H1 (cell line): ENCODE data around the gene NAT10.

Experiments used
- CHD1 ChIP-seq: IDR thresholded peaks from 2 replicates; pipeline ENCODE4 v1.6.1; 2012; ENCODE audit warnings: low read depth, low read length, improper control_type of control experiment
- CTCF ChIP-seq, 3 experiments: IDR thresholded peaks; 1 replicate in 2 of 3; 2 replicates in 1 of 3; pipeline versions ENCODE4 v1.5.1 to v1.6.1; 2011; ENCODE audit warnings: low read length in 3 of 3, mild to moderate bottlenecking in 3 of 3, inconsistent platforms in 2 of 3, low read depth in 1 of 3, moderate library complexity in 1 of 3; ENCODE audit not compliant: insufficient read depth in 1 of 3; ENCODE audit errors: control extremely low read depth in 1 of 3
- JUND ChIP-seq: IDR thresholded peaks from 2 replicates; pipeline ENCODE4 v1.6.1; 2011; ENCODE audit warnings: mild to moderate bottlenecking, improper control_type of control experiment, low read length
- POLR2A ChIP-seq, 2 experiments: IDR thresholded peaks; 1 replicate in 1 of 2; 2 replicates in 1 of 2; pipeline ENCODE4 v1.6.1; 2011; ENCODE audit warnings: low read depth in 2 of 2, low read length in 2 of 2, mild to moderate bottlenecking in 2 of 2; ENCODE audit errors: control extremely low read depth in 1 of 2

GRCh38 chr11:34169686-34170085 is 64.3 kb downstream of the NAT10 start:
- TF ChIP-seq CHD1 (no peak), POLR2A (IDR thresholded peaks at IDR 0.05; ENCODE audit: control extremely low read depth in 1 of 2, low read depth in 2 of 2, low read length in 2 of 2) (no peak), CTCF (IDR thresholded peaks at IDR 0.05; ENCODE audit: control extremely low read depth in 1 of 3, insufficient read depth in 1 of 3, low read depth in 1 of 3, low read length in 3 of 3) (no peak), JUND (no peak)
